Mesendoderm (in vitro differentiated cells): ENCODE results near the gene POC1A.

Experiments used
- DNase-seq: peaks from one replicate; pipeline ENCODE4 v3.0.0; 2013
- H2AK5ac ChIP-seq: 2 replicates; pipeline ENCODE4 v1.6.1; 2013; ENCODE audit warnings: low read length, inconsistent platforms
- H2BK120ac ChIP-seq: 2 replicates; pipeline ENCODE4 v1.6.1; 2013; ENCODE audit warnings: low read depth, mild to moderate bottlenecking, low read length, moderate library complexity, mixed read lengths
- H2BK15ac ChIP-seq: replicated peaks from 2 replicates; pipeline ENCODE4 v1.6.1; 2013; ENCODE audit warnings: low read depth, mild to moderate bottlenecking, moderate library complexity
- H2BK5ac ChIP-seq: 2 replicates; pipeline ENCODE4 v1.6.1; 2013; ENCODE audit warnings: low read length, inconsistent platforms
- H3K18ac ChIP-seq: 2 replicates; pipeline ENCODE4 v1.6.1; 2013; ENCODE audit warnings: mild to moderate bottlenecking, low read length, mixed read lengths
- H3K23ac ChIP-seq: one replicate; pipeline ENCODE4 v1.6.1; 2013; ENCODE audit warnings: low read length
- H3K27ac ChIP-seq: 2 replicates; pipeline ENCODE4 v1.5.1; 2013; ENCODE audit warnings: low read depth, mild to moderate bottlenecking, inconsistent platforms, low read length, moderate library complexity
- H3K27me3 ChIP-seq: 2 replicates; pipeline ENCODE4 v1.6.1; 2013; ENCODE audit warnings: low read length, control low read depth, mild to moderate bottlenecking, inconsistent platforms; ENCODE audit not compliant: insufficient read depth, poor library complexity
- H3K36me3 ChIP-seq: 2 replicates; pipeline ENCODE4 v1.6.1; 2013; ENCODE audit warnings: low read length, inconsistent platforms; ENCODE audit not compliant: control insufficient read depth, insufficient read depth
- H3K4ac ChIP-seq: one replicate; pipeline ENCODE4 v1.6.1; 2013; ENCODE audit warnings: low read depth, mild to moderate bottlenecking, low read length, moderate library complexity
- H3K4me1 ChIP-seq: 2 replicates; pipeline ENCODE4 v1.6.1; 2013; ENCODE audit warnings: low read depth, low read length, inconsistent platforms; ENCODE audit not compliant: control insufficient read depth
- H3K4me2 ChIP-seq: 2 replicates; pipeline ENCODE4 v1.6.1; 2013; ENCODE audit warnings: low read length
- H3K4me3 ChIP-seq: 2 replicates; pipeline ENCODE4 v1.5.1; 2013; ENCODE audit warnings: mild to moderate bottlenecking, low read length
- H3K56ac ChIP-seq: one replicate; pipeline ENCODE4 v1.6.1; 2013; ENCODE audit warnings: low read length
- H3K79me1 ChIP-seq: 2 replicates; pipeline ENCODE4 v1.6.1; 2013; ENCODE audit warnings: low read length, inconsistent platforms
- H3K79me2 ChIP-seq: 2 replicates; pipeline ENCODE4 v1.6.1; 2013; ENCODE audit warnings: mild to moderate bottlenecking, low read length; ENCODE audit not compliant: control insufficient read depth, insufficient read depth
- H3K9ac ChIP-seq: 2 replicates; pipeline ENCODE4 v1.6.1; 2013; ENCODE audit warnings: low read length, inconsistent platforms
- H4K5ac ChIP-seq: one replicate; pipeline ENCODE4 v1.6.1; 2013; ENCODE audit warnings: low read length
- H4K8ac ChIP-seq: one replicate; pipeline ENCODE4 v1.6.1; 2013; ENCODE audit warnings: low read depth, mild to moderate bottlenecking, control low read depth, low read length, moderate library complexity
- WGBS: extraction: QIAGEN DNeasy Blood & Tissue Kit; methylation state at CpG from one replicate; pipeline ENCODE4 v1.1.7; 2013; ENCODE audit warnings: low lambda C conversion rate, missing lambda C conversion rate; ENCODE audit not compliant: insufficient coverage; ENCODE audit errors: extremely low coverage; 5-methylcytosine and 5-hydroxymethylcytosine counted together

The POC1A gene

DNA sequence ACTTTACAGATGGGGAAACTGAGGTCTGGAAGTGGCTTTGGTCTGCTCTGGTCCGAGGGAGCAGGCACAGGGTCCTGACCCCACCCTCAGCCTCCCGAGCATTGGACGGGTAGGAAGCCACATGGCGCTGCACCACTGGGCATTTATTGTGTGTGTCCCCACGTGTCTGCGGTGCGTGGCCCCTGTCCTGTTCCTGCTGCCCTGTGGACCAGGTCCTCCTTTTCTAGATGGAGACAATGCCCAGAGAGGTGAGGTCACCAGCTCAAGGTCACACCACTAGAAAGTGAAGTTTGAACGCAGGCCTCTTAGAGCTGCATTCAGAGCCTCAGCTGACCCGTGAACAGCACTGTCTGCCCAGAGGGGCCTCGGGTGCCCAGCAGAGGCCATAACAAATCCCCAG is 124.7 kb downstream of the POC1A start:
- Histone ChIP-seq H3K56ac (no peak overlapping the region), H3K18ac (no peak overlapping the region), H3K4me3 (no peak overlapping the region), H2AK5ac (no peak overlapping the region), H2BK5ac (no peak overlapping the region), H3K79me2 (no peaks in the 10 kb centered on the region), H3K9ac (no peak overlapping the region), H4K5ac (no peak overlapping the region), H2BK120ac (no peak overlapping the region), H3K23ac (no peak overlapping the region), H2BK15ac (no peak overlapping the region), H3K27me3 (no peaks in the 10 kb centered on the region), H3K4ac (no peak overlapping the region), H4K8ac (no peak overlapping the region), H3K4me1 (no peaks in the 10 kb centered on the region), H3K4me2 (no peak overlapping the region), H3K27ac (no peak overlapping the region), H3K79me1 (no peaks in the 10 kb centered on the region), H3K36me3 (no peaks in the 10 kb centered on the region)
- WGBS = no CpG with 5 or more reads among the region's 10 CpGs
- DNase-seq = no peak

DNA sequence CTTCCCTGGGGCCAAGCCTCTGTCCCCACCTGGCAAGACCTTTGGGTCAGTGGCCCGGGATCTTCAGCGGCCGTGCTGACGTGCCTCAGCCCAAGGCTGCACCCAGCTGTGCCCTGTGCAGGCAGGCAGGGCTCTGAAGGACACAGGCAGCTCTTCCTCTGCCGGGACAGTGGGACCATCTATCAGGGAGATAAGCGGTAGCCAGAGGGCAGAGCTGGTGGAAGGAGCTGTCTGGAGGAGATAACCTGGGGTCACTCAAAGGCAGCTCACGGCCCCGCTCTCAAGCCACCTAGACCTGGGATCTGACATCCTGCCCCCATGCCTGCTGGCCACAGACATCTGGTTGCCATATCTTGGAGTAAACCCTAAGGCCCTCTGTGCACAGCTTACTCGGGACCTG is 125.2 kb downstream of the POC1A start:
- Histone ChIP-seq H3K9ac (no peak overlapping the region), H3K27me3 (no peaks in the 10 kb centered on the region), H3K4me1 (no peaks in the 10 kb centered on the region), H2BK5ac (no peak overlapping the region), H3K56ac (no peak overlapping the region), H3K4ac (no peak overlapping the region), H2BK15ac (no peak overlapping the region), H3K79me2 (no peaks in the 10 kb centered on the region), H3K79me1 (no peaks in the 10 kb centered on the region), H3K23ac (no peak overlapping the region), H2BK120ac (no peak overlapping the region), H3K36me3 (no peaks in the 10 kb centered on the region), H3K18ac (no peak overlapping the region), H2AK5ac (no peak overlapping the region), H4K8ac (no peak overlapping the region), H3K4me3 (no peak overlapping the region), H3K27ac (no peak overlapping the region), H3K4me2 (no peak overlapping the region), H4K5ac (no peak overlapping the region)
- no CpG with 5 or more reads among the region's 9 CpGs for WGBS
- DNase-seq = no peak

DNA sequence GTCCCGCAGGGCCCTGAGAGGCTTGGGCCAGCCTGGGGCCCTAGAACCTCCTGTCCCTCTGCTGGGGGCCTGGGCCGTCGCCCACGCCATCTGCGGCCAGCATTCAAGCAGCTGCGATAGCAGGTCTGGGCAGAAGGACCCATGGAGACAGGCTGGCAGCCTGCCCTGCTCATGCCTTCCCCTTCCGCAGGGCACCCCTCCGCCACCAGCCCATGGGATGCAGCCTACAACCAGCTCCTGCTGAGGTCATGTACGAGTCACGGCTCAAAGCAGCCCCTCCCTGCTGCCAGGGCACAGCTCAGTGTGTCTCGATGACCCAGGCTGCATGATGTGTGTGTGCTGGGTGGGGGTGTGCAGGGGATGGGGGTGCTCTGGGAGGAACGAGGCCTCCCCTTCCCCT is 125.7 kb downstream of the POC1A start:
- Histone ChIP-seq H2BK15ac (no peak overlapping the region), H3K4me3 (no peak overlapping the region), H3K9ac (no peak overlapping the region), H3K27ac (no peak overlapping the region), H2BK5ac (no peak overlapping the region), H3K56ac (no peak overlapping the region), H3K79me1 (no peaks in the 10 kb centered on the region), H3K4me2 (no peak overlapping the region), H3K4me1 (no peaks in the 10 kb centered on the region), H3K36me3 (no peaks in the 10 kb centered on the region), H3K4ac (no peak overlapping the region), H2BK120ac (no peak overlapping the region), H3K79me2 (no peaks in the 10 kb centered on the region), H2AK5ac (no peak overlapping the region), H4K5ac (no peak overlapping the region), H3K18ac (no peak overlapping the region), H3K23ac (no peak overlapping the region), H3K27me3 (no peaks in the 10 kb centered on the region), H4K8ac (no peak overlapping the region)
- no peak for DNase-seq
- whole genome bisulfite sequencing = no CpG with 5 or more reads among the region's 12 CpGs

DNA sequence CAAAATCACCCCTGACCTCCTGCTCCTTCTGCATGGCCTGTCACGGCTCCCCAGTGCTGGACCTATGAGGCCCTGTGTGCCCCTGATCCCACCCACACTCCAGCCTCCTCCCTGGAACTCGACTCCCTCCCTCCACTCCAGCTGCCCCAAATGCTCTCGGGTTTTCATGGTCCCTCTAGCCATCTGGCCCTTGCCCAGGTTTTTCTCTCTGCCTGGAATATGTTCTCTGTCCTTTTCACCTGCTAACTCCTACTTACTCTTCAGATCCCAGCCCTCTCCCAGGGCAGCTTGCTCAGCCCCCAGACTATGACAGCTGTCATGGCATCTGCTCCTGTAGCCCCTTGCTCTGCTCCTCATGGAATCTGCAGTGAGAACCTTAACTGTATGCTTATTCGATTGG is 128.2 kb downstream of the POC1A start:
- DNase-seq = no peak
- no CpG with 5 or more reads among the region's 4 CpGs for WGBS
- Histone ChIP-seq H3K56ac (no peak overlapping the region), H2AK5ac (no peak overlapping the region), H4K8ac (no peak overlapping the region), H3K4ac (no peak overlapping the region), H3K9ac (no peak overlapping the region), H2BK120ac (no peak overlapping the region), H4K5ac (no peak overlapping the region), H3K4me1 (no peaks in the 10 kb centered on the region), H3K18ac (no peak overlapping the region), H3K27ac (no peak overlapping the region), H3K79me2 (no peaks in the 10 kb centered on the region), H3K79me1 (no peaks in the 10 kb centered on the region), H2BK15ac (no peak overlapping the region), H3K36me3 (no peaks in the 10 kb centered on the region), H3K4me3 (no peak overlapping the region), H3K4me2 (no peak overlapping the region), H2BK5ac (no peak overlapping the region), H3K23ac (no peak overlapping the region), H3K27me3 (no peaks in the 10 kb centered on the region)

DNA sequence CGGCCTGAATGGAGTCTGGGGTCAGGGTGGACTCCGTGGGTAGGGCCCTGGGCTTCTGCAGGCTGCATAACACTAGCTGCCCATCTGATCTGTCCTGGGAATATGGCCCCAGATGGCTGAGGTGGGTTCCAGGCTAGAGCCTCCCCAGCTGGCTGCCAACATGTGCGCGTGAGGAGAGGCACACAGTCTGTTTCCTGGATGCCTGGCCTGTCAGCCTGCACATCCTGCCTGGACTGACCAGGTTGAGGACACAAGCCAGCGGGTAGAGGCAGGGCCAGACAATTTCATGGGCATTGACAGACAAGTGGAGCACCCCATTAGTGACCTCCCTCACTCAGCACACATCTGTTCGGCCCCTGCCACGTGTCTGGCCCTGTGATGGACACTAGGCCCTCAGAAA is 128.8 kb downstream of the POC1A start:
- H3K4ac ChIP-seq = no peak overlapping the region
- no peak for DNase-seq
- no peak overlapping the region for H4K8ac ChIP-seq
- H3K27ac ChIP-seq = no peak overlapping the region
- no peaks in the 10 kb centered on the region for H3K27me3 ChIP-seq
- H3K18ac ChIP-seq = no peak overlapping the region
- H3K36me3 ChIP-seq = no peaks in the 10 kb centered on the region
- H4K5ac ChIP-seq = no peak overlapping the region
- no peak overlapping the region for H3K4me3 ChIP-seq
- H3K23ac ChIP-seq = no peak overlapping the region
- H3K9ac ChIP-seq = no peak overlapping the region
- no peaks in the 10 kb centered on the region for H3K79me2 ChIP-seq
- H2BK120ac ChIP-seq = no peak overlapping the region
- H2BK15ac ChIP-seq = no peak overlapping the region
- WGBS = no CpG with 5 or more reads among the region's 7 CpGs
- no peaks in the 10 kb centered on the region for H3K79me1 ChIP-seq
- H3K4me2 ChIP-seq = no peak overlapping the region
- no peak overlapping the region for H2AK5ac ChIP-seq
- no peaks in the 10 kb centered on the region for H3K4me1 ChIP-seq
- H3K56ac ChIP-seq = no peak overlapping the region
- H2BK5ac ChIP-seq = no peak overlapping the region
